Epithelial cell of proximal tubule (primary cell): ENCODE measurements around the gene SLC12A8. TPM values are rescaled to one million over a fixed set of nuclear protein-coding genes. Genes with fewer than 3 reads are reported as not detected.

Experiments used
- DNase-seq: peaks from one replicate; pipeline ENCODE4 v3.0.0-alpha.2; 2011; ENCODE audit warnings: low read depth
- H3K4me3 ChIP-seq: 2 replicates; pipeline ENCODE4 v1.5.1; 2011; ENCODE audit warnings: low read depth, mild to moderate bottlenecking, low read length
- CTCF ChIP-seq: conservative IDR thresholded peaks from 2 replicates; pipeline ENCODE4 v1.5.1; 2012; ENCODE audit warnings: low read depth, mild to moderate bottlenecking, low read length
- total RNA-seq: library from RNA; depleted of rRNA; stranded (reverse); fragments of >200 nt; gene quantifications from 2 replicates; pipeline ENCODE4 v1.2.3, GENCODE V29; 2015

SLC12A8 gene
- total RNA-seq, 1 donor from 2014 or later, result 17.9 TPM

- H3K4me3 ChIP-seq, result no peak overlapping the region
- DNase-seq, result no peak
- no peak for TF ChIP-seq CTCF
Observed at GRCh38 chr3:125234831-125235230, 22.3 kb upstream of the SLC12A8 start.

DNA sequence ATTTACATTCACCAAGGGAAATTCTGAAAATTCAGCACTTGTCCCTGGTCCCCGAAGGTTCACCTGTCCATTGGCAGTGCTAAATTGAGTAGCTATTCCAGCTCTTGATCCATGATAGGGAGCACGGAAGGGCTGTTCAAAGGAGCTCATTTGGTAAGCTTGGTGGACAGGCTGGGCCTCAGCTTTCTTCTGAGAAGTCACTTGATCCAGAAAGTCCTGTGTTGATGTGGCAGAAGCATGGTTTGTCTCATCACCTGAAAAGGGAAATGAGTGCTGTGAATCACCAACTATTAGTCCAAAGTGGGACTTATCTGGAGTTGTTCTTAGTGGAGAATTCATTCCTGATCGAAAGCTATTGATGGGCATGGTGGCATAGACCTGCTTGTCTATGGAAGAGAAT is 19.9 kb upstream of the SLC12A8 start:
- no peak for DNase-seq
- no peak overlapping the region for H3K4me3 ChIP-seq
- no peak for TF ChIP-seq CTCF

- TF ChIP-seq CTCF, result no peak
Observed at GRCh38 chr3:125231895-125232294, 19.3 kb upstream of the SLC12A8 start.

GRCh38 chr3:125229707-125230106 is 17.2 kb upstream of the SLC12A8 start:
- no peak for DNase-seq
- no peak for TF ChIP-seq CTCF
- H3K4me3 ChIP-seq, result no peak overlapping the region

More at GRCh38 chr3:125231895-125232294, 19.3 kb upstream of the SLC12A8 start:
- H3K4me3 ChIP-seq, result no peak overlapping the region
- DNase-seq, result no peak

DNA sequence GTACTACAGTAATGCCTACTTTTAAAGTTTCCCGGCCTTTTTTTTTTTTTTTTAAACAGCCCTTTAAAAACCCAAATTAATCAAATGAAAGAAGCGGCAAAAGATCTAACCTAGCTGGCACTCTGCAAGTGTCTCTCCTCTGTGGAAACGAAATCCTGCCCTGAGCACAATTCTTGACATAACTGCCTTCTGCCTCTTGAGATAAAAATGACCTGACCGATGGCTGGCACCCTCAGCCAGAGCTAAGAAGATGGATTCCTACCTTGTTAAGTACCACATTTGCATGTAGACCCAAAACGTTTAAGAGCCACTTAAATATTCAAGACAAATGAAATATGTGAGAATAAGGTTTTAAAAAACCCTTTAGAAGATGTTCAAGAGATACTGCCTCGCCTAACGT is 16.6 kb upstream of the SLC12A8 start:
- H3K4me3 ChIP-seq, result no peak overlapping the region
- DNase-seq, result no peak
- no peak for TF ChIP-seq CTCF

DNA sequence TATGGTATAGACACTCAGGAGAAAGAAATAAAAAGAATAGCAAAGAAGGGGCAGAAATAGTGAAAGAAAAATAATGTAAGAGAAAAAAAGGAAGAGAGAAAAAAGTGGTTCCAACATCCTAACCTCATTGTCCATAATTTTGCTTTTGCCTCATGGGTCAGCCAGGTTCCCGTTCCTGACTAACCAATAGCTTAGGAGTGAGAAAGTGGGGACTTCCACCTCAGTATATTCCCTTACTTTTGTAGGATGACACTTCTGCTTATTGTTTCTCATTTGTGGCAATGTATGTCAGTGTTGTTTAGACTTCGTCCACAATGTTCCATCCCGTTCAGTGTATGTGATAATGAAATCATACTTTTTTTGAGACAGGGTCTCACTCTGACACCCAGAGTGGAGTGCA is 9.3 kb upstream of the SLC12A8 start:
- no peak for DNase-seq
- no peak for TF ChIP-seq CTCF
- no peak overlapping the region for H3K4me3 ChIP-seq

- H3K4me3 ChIP-seq, result no peak overlapping the region
- TF ChIP-seq CTCF, result no peak
Observed at GRCh38 chr3:125220727-125221429, 8.3 kb upstream of the SLC12A8 start.

More at GRCh38 chr3:125220727-125221429, 8.3 kb upstream of the SLC12A8 start:
- no peak for DNase-seq
